Measurements from ENCODE around the gene PHLPP2. TPM values are rescaled to one million over a fixed set of nuclear protein-coding genes. Genes with fewer than 3 reads are reported as not detected.

The PHLPP2 gene
- total RNA-seq, 2 donors from 2014 or later, result 5.0 to 21.2 TPM

DNA sequence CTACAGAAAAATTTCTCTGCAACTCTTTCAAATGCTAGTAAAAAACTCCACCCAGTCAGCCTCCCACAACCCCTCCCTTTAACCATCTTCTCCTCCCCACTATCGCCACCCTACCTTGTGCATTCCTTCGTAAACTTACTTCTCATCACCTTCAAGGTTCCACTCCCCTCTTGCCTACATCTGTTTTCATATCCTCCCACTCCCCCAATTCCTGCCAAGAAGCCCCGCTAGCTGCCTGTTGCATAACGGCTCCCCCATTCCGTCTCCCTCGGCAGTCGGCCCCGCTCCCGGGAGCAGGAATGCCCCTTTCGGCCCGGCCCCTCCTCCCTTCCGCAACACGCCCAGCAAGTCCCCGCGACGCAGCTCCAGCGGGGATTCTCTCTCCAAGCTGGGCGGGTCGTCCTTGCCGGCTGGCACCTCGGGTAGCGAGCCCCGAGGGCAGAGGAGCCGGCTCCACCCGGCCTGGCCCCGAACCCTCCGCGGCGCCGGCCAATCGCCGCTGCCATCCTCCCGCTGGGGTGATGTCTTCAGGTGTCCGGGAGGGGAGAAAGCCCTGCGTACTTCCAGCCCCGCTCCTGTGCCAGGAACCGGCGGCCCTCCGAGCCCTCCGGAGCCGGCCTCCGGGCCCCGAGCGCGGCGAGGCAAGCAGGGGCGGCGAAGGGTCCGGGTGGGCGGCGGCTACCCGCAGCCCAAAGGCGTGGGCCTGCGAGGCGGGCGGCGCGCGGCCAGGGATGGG lies 1.5 kb downstream of the PHLPP2 start:
- Histone ChIP-seq H3K27me3 (replicated peaks; ENCODE audit: insufficient read depth) (no peaks in the 10 kb centered on the region), H3K36me3 (no peaks in the 10 kb centered on the region), H3K4me3 (peak overlapping the region; percentile 71 to 86), H3K9me3 (no peaks in the 10 kb centered on the region), H3K4me1 (replicated peaks) (no peaks in the 10 kb centered on the region), H3K27ac (peak overlapping the region; percentile 83 to 88)
- WGBS, result under 1% methylated on average over 38 of the region's 59 CpGs
- intact Hi-C loops (cut with DNase I), result loop anchor here (5.0 kb wide), 2 partner anchors 84 to 159 kb away; partner anchors contain the start of genes AP1G1 and ZNF821
- DNase-seq (ENCODE audit: low spot score), result peak; percentile 59
- TF ChIP-seq, protein P1, sequence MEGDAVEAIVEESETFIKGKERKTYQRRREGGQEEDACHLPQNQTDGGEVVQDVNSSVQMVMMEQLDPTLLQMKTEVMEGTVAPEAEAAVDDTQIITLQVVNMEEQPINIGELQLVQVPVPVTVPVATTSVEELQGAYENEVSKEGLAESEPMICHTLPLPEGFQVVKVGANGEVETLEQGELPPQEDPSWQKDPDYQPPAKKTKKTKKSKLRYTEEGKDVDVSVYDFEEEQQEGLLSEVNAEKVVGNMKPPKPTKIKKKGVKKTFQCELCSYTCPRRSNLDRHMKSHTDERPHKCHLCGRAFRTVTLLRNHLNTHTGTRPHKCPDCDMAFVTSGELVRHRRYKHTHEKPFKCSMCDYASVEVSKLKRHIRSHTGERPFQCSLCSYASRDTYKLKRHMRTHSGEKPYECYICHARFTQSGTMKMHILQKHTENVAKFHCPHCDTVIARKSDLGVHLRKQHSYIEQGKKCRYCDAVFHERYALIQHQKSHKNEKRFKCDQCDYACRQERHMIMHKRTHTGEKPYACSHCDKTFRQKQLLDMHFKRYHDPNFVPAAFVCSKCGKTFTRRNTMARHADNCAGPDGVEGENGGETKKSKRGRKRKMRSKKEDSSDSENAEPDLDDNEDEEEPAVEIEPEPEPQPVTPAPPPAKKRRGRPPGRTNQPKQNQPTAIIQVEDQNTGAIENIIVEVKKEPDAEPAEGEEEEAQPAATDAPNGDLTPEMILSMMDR (IDR thresholded peaks at IDR 0.05), result no peak
- peak; percentile 36 for TF ChIP-seq POLR2AphosphoS5 (IDR thresholded peaks at IDR 0.05)
- peak; percentile 26 for TF ChIP-seq POLR2A (IDR thresholded peaks at IDR 0.05)

DNA sequence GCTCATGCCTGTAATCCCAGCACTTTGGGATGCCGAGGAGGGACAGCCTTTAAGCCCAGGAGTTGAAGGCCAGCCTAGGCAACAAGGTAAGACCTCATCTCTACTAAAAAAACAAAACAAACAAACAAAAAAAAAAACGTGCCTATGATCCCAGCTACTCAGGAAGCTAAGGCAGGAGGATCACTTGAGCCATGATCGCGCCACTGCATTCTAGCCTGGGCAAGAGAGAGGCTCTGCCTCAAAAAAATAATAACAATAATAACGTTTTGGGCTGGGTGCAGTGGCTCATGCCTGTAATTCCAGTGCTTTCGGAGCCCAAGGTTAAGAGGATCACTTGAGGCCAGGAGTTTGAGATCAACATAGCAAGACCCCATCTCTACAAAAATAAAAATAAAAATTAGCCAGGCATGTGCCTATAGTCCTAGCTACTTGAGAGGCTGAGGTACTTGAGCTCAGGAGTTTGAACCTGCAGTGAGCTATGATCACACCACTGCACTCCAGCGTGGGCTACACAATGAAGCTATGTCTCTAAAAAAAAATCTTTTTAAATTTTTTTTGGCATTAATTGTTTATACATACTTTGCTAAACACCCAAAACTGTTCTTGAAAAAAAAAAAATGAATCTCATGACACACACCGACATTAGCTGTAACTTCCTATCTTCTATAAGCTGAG lies 3.3 kb downstream of the PHLPP2 start:
- Histone ChIP-seq H3K36me3 (no peaks in the 10 kb centered on the region), H3K9me3 (no peaks in the 10 kb centered on the region), H3K4me1 (replicated peaks) (no peaks in the 10 kb centered on the region), H3K27ac (no peak overlapping the region), H3K4me3 (no peak overlapping the region), H3K27me3 (replicated peaks; ENCODE audit: insufficient read depth) (no peaks in the 10 kb centered on the region)
- DNase-seq (ENCODE audit: low spot score), result no peak
- 82% methylated on average over 8 of the region's 8 CpGs for WGBS
- intact Hi-C loops (cut with DNase I), result loop anchor here (5.0 kb wide), 2 partner anchors 86 to 161 kb away; partner anchors contain the start of genes AP1G1 and ZNF821
- TF ChIP-seq POLR2AphosphoS5 (IDR thresholded peaks at IDR 0.05) (no peak), POLR2A (IDR thresholded peaks at IDR 0.05) (no peak)
- TF ChIP-seq, protein P1 (IDR thresholded peaks at IDR 0.05), result no peak

DNA sequence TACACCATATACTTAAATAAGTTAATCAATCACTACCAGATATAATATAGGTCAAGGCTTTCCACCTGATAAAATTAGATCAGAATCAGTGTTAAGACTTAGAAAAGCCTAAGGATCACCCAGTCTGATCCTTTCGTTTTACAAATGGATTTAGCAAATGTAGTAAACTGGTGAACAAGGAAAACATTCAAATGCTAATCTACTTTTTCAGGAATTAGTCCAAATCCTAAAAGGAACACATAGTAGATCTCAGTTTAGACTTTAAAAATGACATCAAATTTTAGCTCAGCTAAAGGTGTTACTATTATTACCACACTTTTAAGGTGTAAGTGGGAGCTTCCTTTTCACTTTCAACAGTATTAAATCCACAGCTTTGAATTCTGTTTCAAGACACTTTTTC lies 12.0 kb downstream of the PHLPP2 start:
- DNase-seq (ENCODE audit: low spot score), result no peak
- WGBS, result 61% methylated on average over 1 of the region's 1 CpG
- Histone ChIP-seq H3K4me3 (no peak overlapping the region), H3K9me3 (no peaks in the 10 kb centered on the region), H3K4me1 (replicated peaks) (no peaks in the 10 kb centered on the region), H3K36me3 (no peaks in the 10 kb centered on the region), H3K27ac (no peak overlapping the region), H3K27me3 (replicated peaks; ENCODE audit: insufficient read depth) (no peaks in the 10 kb centered on the region)
- TF ChIP-seq, protein P1 (IDR thresholded peaks at IDR 0.05), result no peak
- TF ChIP-seq POLR2AphosphoS5 (IDR thresholded peaks at IDR 0.05) (no peak), POLR2A (IDR thresholded peaks at IDR 0.05) (no peak)
- intact Hi-C loops (cut with DNase I), result no loop called here

DNA sequence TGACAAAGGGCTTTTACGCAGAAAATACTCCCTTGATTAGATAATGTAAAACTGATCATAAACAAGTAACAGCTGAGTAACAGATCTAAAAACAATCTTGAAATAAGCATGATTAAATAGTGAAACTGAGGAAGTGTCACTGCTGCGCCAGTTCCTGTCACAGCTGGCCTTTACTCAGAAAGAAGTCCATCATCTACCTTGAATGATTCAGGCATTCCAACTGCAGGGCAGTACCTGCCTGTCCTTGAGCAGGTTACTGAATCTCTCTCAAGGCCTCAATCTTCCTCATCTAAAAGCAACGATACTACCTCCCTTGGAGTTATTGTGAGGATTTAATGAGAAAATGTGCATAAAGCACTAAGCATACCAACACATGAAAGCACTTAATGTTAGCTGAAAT lies 12.7 kb downstream of the PHLPP2 start:
- no peak for DNase-seq (ENCODE audit: low spot score)
- Histone ChIP-seq H3K9me3 (no peaks in the 10 kb centered on the region), H3K27me3 (replicated peaks; ENCODE audit: insufficient read depth) (no peaks in the 10 kb centered on the region), H3K4me3 (no peak overlapping the region), H3K27ac (no peak overlapping the region), H3K36me3 (no peaks in the 10 kb centered on the region), H3K4me1 (replicated peaks) (no peaks in the 10 kb centered on the region)
- intact Hi-C loops (cut with DNase I), result no loop called here
- WGBS, result 74% methylated on average over 3 of the region's 3 CpGs
- no peak for TF ChIP-seq POLR2AphosphoS5 (IDR thresholded peaks at IDR 0.05)
- TF ChIP-seq, protein P1 (IDR thresholded peaks at IDR 0.05), result no peak
